Measurements from ENCODE around the gene A1CF.

- TF ChIP-seq CHD2 (IDR thresholded peaks at IDR 0.05; ENCODE audit: low read length, partially characterized antibody) (no peak), CTCF (IDR thresholded peaks at IDR 0.05) (no peak)
Measured at GRCh38 chr10:50837095-50837494, 48.3 kb downstream of the A1CF start.
